HG03457 (cell line): Measurements from ENCODE around the gene FBXO41.
A peak's percentile ranks its signal among the peaks of the same experiment; 100 is the strongest.

Experiments used
- ATAC-seq: cut with Tn5 transposase; IDR thresholded peaks from one replicate; pipeline ENCODE4 v1.9.1; 2021; ENCODE audit warnings: moderate number of reproducible peaks; ENCODE audit not compliant: unreplicated experiment

FBXO41 gene

GRCh38 chr2:73290049-73290839 lies 6.0 kb upstream of the FBXO41 start:
- ATAC-seq = no peak

GRCh38 chr2:73289304-73289703 lies 5.0 kb upstream of the FBXO41 start:
- ATAC-seq = no peak

- ATAC-seq = no peak
Measured at GRCh38 chr2:73286134-73286655, 1.9 kb upstream of the FBXO41 start.

- peak; percentile 47 for ATAC-seq
Measured at GRCh38 chr2:73285159-73285739, 971 bp upstream of the FBXO41 start.

- peak; percentile 11 for ATAC-seq
Measured at GRCh38 chr2:73283545-73284295, 558 bp downstream of the FBXO41 start.

- no peak for ATAC-seq
Measured at GRCh38 chr2:73282924-73283544, 1.2 kb downstream of the FBXO41 start.

GRCh38 chr2:73281244-73281643 lies 3.0 kb downstream of the FBXO41 start:
- no peak for ATAC-seq

- ATAC-seq = no peak
Measured at GRCh38 chr2:73279852-73280251, 4.4 kb downstream of the FBXO41 start.

- no peak for ATAC-seq
Measured at GRCh38 chr2:73272270-73272669, 12.0 kb downstream of the FBXO41 start.

GRCh38 chr2:73269686-73270465 lies 14.4 kb downstream of the FBXO41 start:
- no peak for ATAC-seq

- peak; percentile 78 for ATAC-seq
Measured at GRCh38 chr2:73268830-73269685, 15.2 kb downstream of the FBXO41 start.

- ATAC-seq = no peak
Measured at GRCh38 chr2:73268366-73268829, 15.9 kb downstream of the FBXO41 start.

- no peak for ATAC-seq
Measured at GRCh38 chr2:73267008-73267407, 17.3 kb downstream of the FBXO41 start.

- ATAC-seq = no peak
Measured at GRCh38 chr2:73266061-73266901, 18.0 kb downstream of the FBXO41 start.

- ATAC-seq = no peak
Measured at GRCh38 chr2:73265298-73266060, 18.8 kb downstream of the FBXO41 start.

GRCh38 chr2:73264783-73265182 lies 19.5 kb downstream of the FBXO41 start:
- no peak for ATAC-seq

GRCh38 chr2:73264332-73264606 lies 20.0 kb downstream of the FBXO41 start:
- no peak for ATAC-seq
